SK-N-SH (cell line): ENCODE results near the gene NRCAM. TPM values are rescaled to one million over a fixed set of nuclear protein-coding genes. Genes with fewer than 3 reads are reported as not detected.

Source experiments
- CTCF ChIA-PET: fragments of 300-600, 350-600 bp; formaldehyde crosslinking; extraction: SDS; loops from one replicate; lab custom pipeline; 2021; lab: Yijun Ruan, JAX
- POLR2A ChIA-PET: fragments of 350-600 bp; sonication (Branson Sonifier 250); formaldehyde crosslinking; extraction: SDS; loops from one replicate; lab custom pipeline; 2020; ENCODE audit warnings: antibody characterized with exemption, inconsistent platforms; lab: Yijun Ruan, JAX
- DNase-seq: peaks from one replicate; pipeline ENCODE4 v3.0.0; 2012
- H2AFZ ChIP-seq: fragments of 200-600 bp; sonication (generic); 2 replicates; pipeline ENCODE4 v1.8.1; 2016; ENCODE audit warnings: antibody characterized with exemption, mild to moderate bottlenecking, low read depth
- H3F3A ChIP-seq: fragments of 200-600 bp; sonication (generic); replicated peaks from 2 replicates; pipeline ENCODE3; 2016; ENCODE audit warnings: antibody characterized with exemption, mild to moderate bottlenecking; ENCODE audit not compliant: insufficient read depth
- H3K27ac ChIP-seq, 2 experiments: fragments of 200-500 bp in 1 of 2; fragments of 200-600 bp in 1 of 2; sonication (Bioruptor generic) in 1 of 2; sonication (generic), shearing (Covaris generic) in 1 of 2; 2 replicates each; pipeline versions ENCODE4 v1.5.1 to v1.6.1; 2014 to 2016; ENCODE audit warnings: low read depth in 2 of 2, inconsistent platforms in 1 of 2, low read length in 1 of 2, mild to moderate bottlenecking in 1 of 2, mixed read lengths in 1 of 2
- H3K27me3 ChIP-seq: fragments of 200-600 bp; sonication (generic), shearing (Covaris generic); 2 replicates; pipeline ENCODE4 v1.6.1; 2016; ENCODE audit warnings: mixed run types; ENCODE audit not compliant: insufficient read depth
- H3K36me3 ChIP-seq, 2 experiments: fragments of 200-500 bp in 1 of 2; fragments of 200-600 bp in 1 of 2; sonication (Bioruptor generic) in 1 of 2; sonication (generic) in 1 of 2; replicated peaks in 1 of 2; 2 replicates each; pipeline versions ENCODE3 to v1.5.1; 2014 to 2016; ENCODE audit warnings: low read length in 1 of 2, mild to moderate bottlenecking in 1 of 2; ENCODE audit not compliant: insufficient read depth in 2 of 2, control insufficient read depth in 1 of 2
- H3K4me1 ChIP-seq, 2 experiments: fragments of 200-500 bp in 1 of 2; fragments of 200-600 bp in 1 of 2; sonication (Bioruptor generic) in 1 of 2; sonication (generic), shearing (Covaris generic) in 1 of 2; 2 replicates each; pipeline versions ENCODE4 v1.5.1 to v1.6.1; 2014 to 2016; ENCODE audit warnings: low read depth in 1 of 2, low read length in 1 of 2, mixed run types in 1 of 2; ENCODE audit not compliant: insufficient read depth in 2 of 2, control insufficient read depth in 1 of 2
- H3K4me2 ChIP-seq: fragments of 200-600 bp; sonication (generic), shearing (Covaris generic); 2 replicates; pipeline ENCODE4 v1.6.1; 2017; ENCODE audit warnings: mixed run types
- H3K4me3 ChIP-seq, 2 experiments: fragments of 200-500 bp in 1 of 2; fragments of 200-600 bp in 1 of 2; sonication (Bioruptor generic) in 1 of 2; sonication (generic), shearing (Covaris generic) in 1 of 2; 2 replicates each; pipeline versions ENCODE4 v1.5.1 to v1.8.1; 2014 to 2016; ENCODE audit warnings: low read depth in 2 of 2, inconsistent platforms in 1 of 2, low read length in 1 of 2, mild to moderate bottlenecking in 1 of 2, mixed read lengths in 1 of 2, moderate library complexity in 1 of 2
- H3K79me2 ChIP-seq: fragments of 200-600 bp; sonication (generic); 2 replicates; pipeline ENCODE4 v1.8.1; 2017; ENCODE audit warnings: mild to moderate bottlenecking; ENCODE audit not compliant: insufficient read depth
- H3K9ac ChIP-seq: fragments of 200-600 bp; sonication (generic); 2 replicates; pipeline ENCODE4 v1.6.1; 2017; ENCODE audit warnings: mixed run types
- H3K9me2 ChIP-seq: fragments of 200-600 bp; sonication (generic); 2 replicates; pipeline ENCODE4 v1.6.1; 2017; ENCODE audit warnings: mixed run types
- H3K9me3 ChIP-seq: fragments of 200-600 bp; sonication (generic); 2 replicates; pipeline ENCODE4 v1.6.1; 2017; ENCODE audit warnings: mixed run types, mild to moderate bottlenecking, moderate library complexity
- H4K20me1 ChIP-seq: fragments of 200-600 bp; sonication (generic); 2 replicates; pipeline ENCODE4 v1.6.1; 2017; ENCODE audit warnings: mild to moderate bottlenecking, mixed run types; ENCODE audit not compliant: insufficient read depth
- ELF1 ChIP-seq: IDR thresholded peaks from 2 replicates; pipeline ENCODE4 v1.4.0; 2012
- EZH2phosphoT487 ChIP-seq: fragments of 200-600 bp; sonication (generic); IDR thresholded peaks from 2 replicates; pipeline ENCODE4 v1.6.1; 2017; ENCODE audit warnings: low read depth, mixed run types, mild to moderate bottlenecking, antibody characterized with exemption, moderate library complexity, borderline replicate concordance
- FOXJ3 ChIP-seq: sonication (generic); formaldehyde crosslinking; IDR thresholded peaks from 2 replicates; pipeline ENCODE4 v1.5.1; 2020; ENCODE audit warnings: mild to moderate bottlenecking, missing genetic modification reagents
- FOXM1 ChIP-seq: IDR thresholded peaks from 2 replicates; pipeline ENCODE4 v1.4.0; 2012; ENCODE audit warnings: low read depth, mild to moderate bottlenecking
- MEF2A ChIP-seq: IDR thresholded peaks from 2 replicates; pipeline ENCODE4 v1.4.0; 2012; ENCODE audit warnings: low read depth, borderline replicate concordance
- MXI1 ChIP-seq: IDR thresholded peaks from 2 replicates; pipeline ENCODE4 v1.6.1; 2012; ENCODE audit warnings: mild to moderate bottlenecking, low read depth, low read length, improper control_type of control experiment
- NFIC ChIP-seq: IDR thresholded peaks from 2 replicates; pipeline ENCODE4 v1.4.0; 2012; ENCODE audit warnings: borderline replicate concordance
- POLR2AphosphoS5 ChIP-seq: IDR thresholded peaks from 2 replicates; pipeline ENCODE4 v1.6.1; 2012; ENCODE audit warnings: low read depth, low read length
- RAD21 ChIP-seq: IDR thresholded peaks from 2 replicates; pipeline ENCODE4 v1.6.1; 2012; ENCODE audit warnings: mild to moderate bottlenecking, low read length
- RFX5 ChIP-seq: IDR thresholded peaks from 2 replicates; pipeline ENCODE4 v1.6.1; 2012; ENCODE audit warnings: mild to moderate bottlenecking, improper control_type of control experiment, low read length
- SIN3A ChIP-seq: IDR thresholded peaks from 2 replicates; pipeline ENCODE4 v1.6.1; 2012; ENCODE audit warnings: low read depth, mild to moderate bottlenecking, low read length, moderate library complexity, borderline replicate concordance
- TCF12 ChIP-seq: IDR thresholded peaks from 2 replicates; pipeline ENCODE4 v1.4.0; 2012
- TEAD4 ChIP-seq: IDR thresholded peaks from 2 replicates; pipeline ENCODE4 v1.4.0; 2012; ENCODE audit warnings: mild to moderate bottlenecking, borderline replicate concordance; ENCODE audit not compliant: insufficient read depth
- YY1 ChIP-seq: IDR thresholded peaks from 2 replicates; pipeline ENCODE4 v1.4.0; 2012; ENCODE audit warnings: low read depth, mild to moderate bottlenecking
- WGBS: methylation state at CpG from one replicate; pipeline ENCODE4 v1.1.6; 2017; ENCODE audit warnings: low lambda C conversion rate; 5-methylcytosine and 5-hydroxymethylcytosine counted together
- polyA plus RNA-seq, 3 experiments: library from polyadenylated mRNA; depleted of rRNA; stranded (reverse); fragments of >200 nt; gene quantifications; 2 replicates each; pipeline ENCODE4 v1.2.3, GENCODE V29; 2012
- TF ChIP-seq, protein P1 (sequence below): fragments of 150-350 bp; IDR thresholded peaks from 2 replicates; pipeline ENCODE4 v1.6.1; 2016; ENCODE audit warnings: mild to moderate bottlenecking, low read depth, low read length
- TF ChIP-seq, protein P2 (sequence below): IDR thresholded peaks from 2 replicates; pipeline ENCODE4 v1.4.0; 2012; ENCODE audit warnings: low read depth, borderline replicate concordance
- TF ChIP-seq, protein P3 (sequence below): IDR thresholded peaks from 2 replicates; pipeline ENCODE4 v1.4.0; 2012; ENCODE audit warnings: low read depth, borderline replicate concordance
- TF ChIP-seq, protein P4 (sequence below): fragments of 200-600 bp; sonication (generic); IDR thresholded peaks from 2 replicates; pipeline ENCODE4 v1.6.1; 2017; ENCODE audit warnings: antibody characterized with exemption, mild to moderate bottlenecking, moderate library complexity

NRCAM gene
- polyA plus RNA-seq, 1 of the 3 experiments (the other 2 are of a cell fraction) = 1.1 TPM

DNA sequence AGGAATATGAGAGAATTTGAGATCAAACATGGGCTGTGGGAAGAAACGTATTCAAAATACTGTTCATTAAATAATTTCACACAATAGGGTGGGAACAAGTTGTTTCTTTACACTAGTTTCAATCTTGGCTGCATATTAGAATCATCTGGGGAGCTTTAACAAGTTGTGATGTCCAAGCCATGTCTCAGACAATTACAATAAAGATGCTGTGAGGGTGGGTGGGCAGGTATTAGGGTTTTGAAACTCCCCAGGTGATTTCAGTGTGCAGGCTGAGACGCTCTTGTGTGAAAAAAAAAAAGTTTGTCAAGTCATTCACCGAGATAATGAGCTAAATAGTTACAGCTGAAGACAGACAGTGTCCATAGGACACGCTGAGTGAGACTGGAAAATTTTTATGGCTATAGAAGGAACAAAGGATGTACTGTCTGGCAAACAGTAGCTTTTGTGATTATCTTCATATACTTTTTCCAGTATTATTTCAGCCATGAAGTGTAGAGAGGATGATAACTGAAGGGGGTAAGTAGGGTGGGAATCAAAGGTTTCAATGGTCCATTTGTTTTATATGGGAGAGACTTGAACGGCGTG is 313.5 kb downstream of the NRCAM start:
- Histone ChIP-seq H3F3A (peaks cover 4% of the 10 kb centered on the region), H3K9me2 (no peaks in the 10 kb centered on the region), H3K36me3 (no peaks in the 10 kb centered on the region), H3K27me3 (no peaks in the 10 kb centered on the region)
- CTCF ChIA-PET = interaction anchor here (0.7 to 1.2 kb wide), 2 partner anchors 33 to 89 kb away, joined by 3 read pairs; no protein-coding TSS in a partner anchor
- no peak for DNase-seq
- TF ChIP-seq, protein P1, sequence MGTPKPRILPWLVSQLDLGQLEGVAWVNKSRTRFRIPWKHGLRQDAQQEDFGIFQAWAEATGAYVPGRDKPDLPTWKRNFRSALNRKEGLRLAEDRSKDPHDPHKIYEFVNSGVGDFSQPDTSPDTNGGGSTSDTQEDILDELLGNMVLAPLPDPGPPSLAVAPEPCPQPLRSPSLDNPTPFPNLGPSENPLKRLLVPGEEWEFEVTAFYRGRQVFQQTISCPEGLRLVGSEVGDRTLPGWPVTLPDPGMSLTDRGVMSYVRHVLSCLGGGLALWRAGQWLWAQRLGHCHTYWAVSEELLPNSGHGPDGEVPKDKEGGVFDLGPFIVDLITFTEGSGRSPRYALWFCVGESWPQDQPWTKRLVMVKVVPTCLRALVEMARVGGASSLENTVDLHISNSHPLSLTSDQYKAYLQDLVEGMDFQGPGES = no peak
- TF ChIP-seq, protein P2, sequence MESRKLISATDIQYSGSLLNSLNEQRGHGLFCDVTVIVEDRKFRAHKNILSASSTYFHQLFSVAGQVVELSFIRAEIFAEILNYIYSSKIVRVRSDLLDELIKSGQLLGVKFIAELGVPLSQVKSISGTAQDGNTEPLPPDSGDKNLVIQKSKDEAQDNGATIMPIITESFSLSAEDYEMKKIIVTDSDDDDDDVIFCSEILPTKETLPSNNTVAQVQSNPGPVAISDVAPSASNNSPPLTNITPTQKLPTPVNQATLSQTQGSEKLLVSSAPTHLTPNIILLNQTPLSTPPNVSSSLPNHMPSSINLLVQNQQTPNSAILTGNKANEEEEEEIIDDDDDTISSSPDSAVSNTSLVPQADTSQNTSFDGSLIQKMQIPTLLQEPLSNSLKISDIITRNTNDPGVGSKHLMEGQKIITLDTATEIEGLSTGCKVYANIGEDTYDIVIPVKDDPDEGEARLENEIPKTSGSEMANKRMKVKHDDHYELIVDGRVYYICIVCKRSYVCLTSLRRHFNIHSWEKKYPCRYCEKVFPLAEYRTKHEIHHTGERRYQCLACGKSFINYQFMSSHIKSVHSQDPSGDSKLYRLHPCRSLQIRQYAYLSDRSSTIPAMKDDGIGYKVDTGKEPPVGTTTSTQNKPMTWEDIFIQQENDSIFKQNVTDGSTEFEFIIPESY = no peak
- TF ChIP-seq YY1 = no peak
- no peak for TF ChIP-seq SIN3A
- no peak for TF ChIP-seq TCF12
- TF ChIP-seq, all 33 proteins: peak for 0
- no peak overlapping the region for H3K27ac ChIP-seq
- no peak overlapping the region for H2AFZ ChIP-seq
- POLR2A ChIA-PET = no interaction called here
- no peaks in the 10 kb centered on the region for H3K9me3 ChIP-seq
- 85% methylated on average over 6 of the region's 6 CpGs for WGBS
- H3K4me1 ChIP-seq = peaks cover 5 to 13% of the 10 kb centered on the region in 2 experiments; a peak in 2 of 4 replicates
- H3K79me2 ChIP-seq = no peaks in the 10 kb centered on the region
- no peak overlapping the region for H3K9ac ChIP-seq
- no peak overlapping the region for H3K4me3 ChIP-seq
- H3K4me2 ChIP-seq = no peak overlapping the region
- H4K20me1 ChIP-seq = no peaks in the 10 kb centered on the region

DNA sequence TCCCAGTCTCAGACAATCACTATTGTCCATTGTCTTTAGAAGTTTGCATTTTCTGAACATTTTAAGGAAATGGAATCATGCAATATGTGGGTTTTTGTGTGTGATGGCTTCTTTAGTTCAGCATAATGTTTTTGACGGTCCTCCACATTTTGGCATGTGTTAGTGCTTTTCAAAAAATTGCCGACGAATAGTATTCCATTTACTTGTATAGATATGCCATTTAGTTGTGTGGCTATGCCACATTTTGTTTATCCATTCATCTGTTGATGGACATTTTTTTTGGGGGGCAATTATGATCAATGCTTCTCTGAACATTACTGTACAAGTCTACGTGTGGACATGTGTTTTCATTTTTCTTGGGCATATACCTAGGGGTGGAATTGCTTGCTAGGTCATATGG is 314.1 kb downstream of the NRCAM start:
- Histone ChIP-seq H3K4me3 (no peak overlapping the region), H3K4me2 (no peak overlapping the region), H3K79me2 (no peaks in the 10 kb centered on the region), H3K9me2 (no peaks in the 10 kb centered on the region), H3K4me1 (peaks cover 5 to 13% of the 10 kb centered on the region in 2 experiments; a peak in 2 of 4 replicates), H3K9ac (no peak overlapping the region), H3K9me3 (no peaks in the 10 kb centered on the region), H4K20me1 (no peaks in the 10 kb centered on the region), H3K36me3 (no peaks in the 10 kb centered on the region), H3K27me3 (no peaks in the 10 kb centered on the region), H3K27ac (no peak overlapping the region), H3F3A (peaks cover 4% of the 10 kb centered on the region), H2AFZ (no peak overlapping the region)
- DNase-seq = no peak
- WGBS = 93% methylated on average over 4 of the region's 4 CpGs
- ChIA-PET POLR2A (no interaction called here), CTCF (interaction anchor here (1.2 to 1.4 kb wide), 2 partner anchors 33 to 126 kb away, joined by 3 read pairs; no protein-coding TSS in a partner anchor)
- TF ChIP-seq RFX5 (no peak), MXI1 (no peak), EZH2phosphoT487 (no peak), MEF2A (no peak), YY1 (no peak), FOXJ3 (CRISPR knock-in tag) (no peak), RAD21 (no peak), POLR2AphosphoS5 (no peak), TEAD4 (no peak), ELF1 (no peak), NFIC (no peak), FOXM1 (no peak)
- TF ChIP-seq, protein P2 = no peak
- TF ChIP-seq, protein P3, sequence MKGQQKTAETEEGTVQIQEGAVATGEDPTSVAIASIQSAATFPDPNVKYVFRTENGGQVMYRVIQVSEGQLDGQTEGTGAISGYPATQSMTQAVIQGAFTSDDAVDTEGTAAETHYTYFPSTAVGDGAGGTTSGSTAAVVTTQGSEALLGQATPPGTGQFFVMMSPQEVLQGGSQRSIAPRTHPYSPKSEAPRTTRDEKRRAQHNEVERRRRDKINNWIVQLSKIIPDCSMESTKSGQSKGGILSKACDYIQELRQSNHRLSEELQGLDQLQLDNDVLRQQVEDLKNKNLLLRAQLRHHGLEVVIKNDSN = no peak
- TF ChIP-seq, protein P4, sequence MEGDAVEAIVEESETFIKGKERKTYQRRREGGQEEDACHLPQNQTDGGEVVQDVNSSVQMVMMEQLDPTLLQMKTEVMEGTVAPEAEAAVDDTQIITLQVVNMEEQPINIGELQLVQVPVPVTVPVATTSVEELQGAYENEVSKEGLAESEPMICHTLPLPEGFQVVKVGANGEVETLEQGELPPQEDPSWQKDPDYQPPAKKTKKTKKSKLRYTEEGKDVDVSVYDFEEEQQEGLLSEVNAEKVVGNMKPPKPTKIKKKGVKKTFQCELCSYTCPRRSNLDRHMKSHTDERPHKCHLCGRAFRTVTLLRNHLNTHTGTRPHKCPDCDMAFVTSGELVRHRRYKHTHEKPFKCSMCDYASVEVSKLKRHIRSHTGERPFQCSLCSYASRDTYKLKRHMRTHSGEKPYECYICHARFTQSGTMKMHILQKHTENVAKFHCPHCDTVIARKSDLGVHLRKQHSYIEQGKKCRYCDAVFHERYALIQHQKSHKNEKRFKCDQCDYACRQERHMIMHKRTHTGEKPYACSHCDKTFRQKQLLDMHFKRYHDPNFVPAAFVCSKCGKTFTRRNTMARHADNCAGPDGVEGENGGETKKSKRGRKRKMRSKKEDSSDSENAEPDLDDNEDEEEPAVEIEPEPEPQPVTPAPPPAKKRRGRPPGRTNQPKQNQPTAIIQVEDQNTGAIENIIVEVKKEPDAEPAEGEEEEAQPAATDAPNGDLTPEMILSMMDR = no peak
